ENCODE data around the gene RSPH6A.

RSPH6A gene

DNA sequence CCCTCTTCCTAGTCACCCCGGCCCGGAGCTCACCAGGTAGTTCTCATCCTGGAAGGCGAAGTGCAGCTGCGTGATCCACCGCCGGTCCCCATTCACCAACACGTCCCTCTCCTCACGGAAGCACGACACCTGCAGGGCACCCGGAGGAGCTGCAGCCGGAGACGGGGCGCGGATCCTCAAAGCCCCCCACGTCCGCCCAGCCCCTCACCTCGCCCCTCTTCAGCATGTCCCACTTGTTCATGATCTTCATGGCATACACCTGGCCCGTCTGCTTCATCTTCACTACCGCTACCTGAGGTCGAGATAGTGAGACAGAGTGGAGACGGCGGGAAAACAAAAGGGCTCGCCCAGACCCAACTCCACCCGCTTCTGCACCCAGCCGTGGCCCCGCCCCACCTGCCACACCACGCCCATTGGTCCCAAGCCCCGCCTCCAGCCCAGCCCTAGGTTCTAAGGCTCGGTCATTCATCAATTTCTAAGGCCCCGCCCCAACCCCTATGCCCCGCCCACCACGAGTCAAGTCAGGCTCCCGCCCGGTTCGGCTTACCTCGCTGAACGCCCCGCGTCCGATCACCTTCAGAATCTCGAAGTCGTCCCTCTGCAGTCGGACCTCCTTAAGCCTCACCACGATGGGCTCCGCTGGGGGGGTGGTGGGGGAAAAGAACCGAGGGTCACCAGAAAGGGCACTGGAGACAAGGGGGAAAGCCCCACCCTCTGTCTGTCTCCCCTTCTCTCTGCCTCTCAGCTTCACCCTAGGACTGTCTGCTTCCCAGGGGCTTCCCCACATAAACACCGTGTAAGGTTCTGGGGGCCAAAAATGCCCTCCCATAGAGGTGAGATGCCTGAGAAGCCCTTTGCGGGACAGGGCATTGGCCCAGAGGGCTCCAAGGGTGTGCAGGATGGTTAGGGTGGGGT is 35.6 kb downstream of the RSPH6A start:
- DNase-seq (ENCODE audit: low spot score): peak; percentile 95

DNA sequence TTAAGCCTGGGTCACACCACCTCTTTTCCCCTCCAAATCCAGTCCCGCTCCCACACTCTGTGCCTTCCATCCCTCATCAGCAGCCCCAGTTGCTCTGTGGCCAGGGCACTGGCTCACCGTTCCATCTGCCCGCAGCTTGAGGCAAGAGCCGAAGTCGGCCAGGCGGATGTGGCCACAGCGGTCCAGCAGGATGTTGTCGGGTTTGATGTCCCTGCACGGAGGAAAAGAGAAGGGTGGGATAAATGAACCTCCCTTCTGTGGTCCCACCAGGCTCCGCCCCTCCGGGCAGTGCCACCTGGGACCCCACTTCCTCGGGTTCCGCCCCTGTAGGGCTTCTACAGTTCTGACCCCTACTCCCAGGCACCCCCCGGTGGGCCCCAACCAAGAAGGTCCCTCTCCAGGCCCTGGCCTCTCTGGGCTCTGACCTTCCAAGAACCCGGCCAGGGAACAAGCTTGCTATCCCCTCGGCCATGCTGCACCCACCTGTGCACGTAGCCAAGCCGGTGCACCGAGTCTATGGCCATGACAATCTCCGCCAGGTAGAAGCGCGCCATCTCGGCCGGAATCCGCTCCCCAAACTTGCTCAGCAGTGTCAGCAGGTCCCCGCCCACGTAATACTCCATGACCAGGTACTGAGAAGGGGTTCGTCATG is 37.0 kb downstream of the RSPH6A start:
- no peak for DNase-seq (ENCODE audit: low spot score)

DNA sequence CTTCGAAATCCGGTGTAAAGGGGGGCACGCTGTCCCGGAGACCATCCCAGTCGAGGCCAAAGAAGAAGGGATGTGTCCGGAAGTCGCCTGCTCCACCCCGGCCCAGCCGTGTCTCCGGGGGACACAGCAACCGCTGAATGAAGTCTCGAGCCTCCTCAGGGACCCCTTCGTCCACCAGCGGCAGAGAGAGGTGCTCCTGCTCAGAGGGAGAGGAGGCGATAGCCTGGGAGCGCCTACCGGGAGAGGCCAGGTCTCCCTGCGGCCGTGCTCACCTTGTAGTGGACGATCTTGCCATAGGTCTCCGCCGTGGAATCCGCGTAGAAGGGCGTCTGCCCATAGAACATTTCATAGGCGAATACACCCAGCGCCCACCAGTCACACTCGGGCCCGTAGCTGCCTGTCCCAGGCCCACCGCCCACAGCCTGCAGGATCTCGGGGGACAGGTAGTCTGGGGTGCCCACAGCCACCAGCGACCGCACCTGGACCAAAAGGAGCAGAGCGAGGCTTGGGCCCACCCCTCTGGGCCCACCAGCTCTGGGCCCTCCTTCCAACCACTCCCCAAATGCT is 37.6 kb downstream of the RSPH6A start:
- DNase-seq (ENCODE audit: low spot score): no peak

GRCh38 chr19:45774765-45775164 is 40.3 kb downstream of the RSPH6A start:
- DNase-seq (ENCODE audit: low spot score): no peak

DNA sequence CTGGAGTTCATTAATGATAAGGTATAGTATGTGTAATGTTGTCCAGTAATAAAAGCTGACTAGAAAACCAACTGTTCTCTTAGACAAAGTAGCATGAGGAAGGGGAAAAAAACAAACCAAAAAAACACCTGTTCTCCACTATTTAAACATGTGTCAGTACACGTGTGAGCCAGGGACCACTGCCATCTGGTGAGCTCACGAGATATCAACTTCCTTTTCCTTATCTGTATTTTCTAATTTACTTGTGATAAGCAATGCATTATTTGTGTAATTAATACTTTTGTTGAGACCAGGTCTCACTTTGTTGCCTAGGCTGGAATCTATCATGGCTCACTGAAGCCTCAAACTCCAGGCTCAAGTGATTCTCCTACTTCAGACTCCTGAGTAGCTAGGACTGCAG is 41.7 kb downstream of the RSPH6A start:
- DNase-seq (ENCODE audit: low spot score): no peak

DNA sequence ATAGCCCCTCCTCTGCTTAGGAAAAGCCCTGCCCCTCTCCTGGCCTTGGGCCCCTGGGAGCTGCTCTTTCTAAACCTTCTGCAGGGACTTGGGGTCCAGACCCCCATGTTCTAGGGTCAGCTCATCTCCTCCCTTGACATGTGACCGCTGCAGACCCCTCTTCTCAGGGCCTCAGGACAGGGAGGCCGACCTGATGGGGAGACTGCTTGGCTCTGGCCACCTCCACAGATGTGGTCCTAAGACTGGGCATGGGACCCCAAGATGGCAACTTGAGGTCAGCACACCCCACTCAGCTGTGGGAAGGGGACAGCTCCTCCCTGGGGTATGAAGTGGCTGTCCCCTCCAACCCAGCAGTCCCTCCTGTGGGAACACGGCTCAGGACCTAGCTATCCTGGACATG is 42.2 kb downstream of the RSPH6A start:
- DNase-seq (ENCODE audit: low spot score): no peak

GRCh38 chr19:45772130-45772840 is 42.8 kb downstream of the RSPH6A start:
- no peak for DNase-seq (ENCODE audit: low spot score)

GRCh38 chr19:45771311-45771933 is 43.7 kb downstream of the RSPH6A start:
- no peak for DNase-seq (ENCODE audit: low spot score)

DNA sequence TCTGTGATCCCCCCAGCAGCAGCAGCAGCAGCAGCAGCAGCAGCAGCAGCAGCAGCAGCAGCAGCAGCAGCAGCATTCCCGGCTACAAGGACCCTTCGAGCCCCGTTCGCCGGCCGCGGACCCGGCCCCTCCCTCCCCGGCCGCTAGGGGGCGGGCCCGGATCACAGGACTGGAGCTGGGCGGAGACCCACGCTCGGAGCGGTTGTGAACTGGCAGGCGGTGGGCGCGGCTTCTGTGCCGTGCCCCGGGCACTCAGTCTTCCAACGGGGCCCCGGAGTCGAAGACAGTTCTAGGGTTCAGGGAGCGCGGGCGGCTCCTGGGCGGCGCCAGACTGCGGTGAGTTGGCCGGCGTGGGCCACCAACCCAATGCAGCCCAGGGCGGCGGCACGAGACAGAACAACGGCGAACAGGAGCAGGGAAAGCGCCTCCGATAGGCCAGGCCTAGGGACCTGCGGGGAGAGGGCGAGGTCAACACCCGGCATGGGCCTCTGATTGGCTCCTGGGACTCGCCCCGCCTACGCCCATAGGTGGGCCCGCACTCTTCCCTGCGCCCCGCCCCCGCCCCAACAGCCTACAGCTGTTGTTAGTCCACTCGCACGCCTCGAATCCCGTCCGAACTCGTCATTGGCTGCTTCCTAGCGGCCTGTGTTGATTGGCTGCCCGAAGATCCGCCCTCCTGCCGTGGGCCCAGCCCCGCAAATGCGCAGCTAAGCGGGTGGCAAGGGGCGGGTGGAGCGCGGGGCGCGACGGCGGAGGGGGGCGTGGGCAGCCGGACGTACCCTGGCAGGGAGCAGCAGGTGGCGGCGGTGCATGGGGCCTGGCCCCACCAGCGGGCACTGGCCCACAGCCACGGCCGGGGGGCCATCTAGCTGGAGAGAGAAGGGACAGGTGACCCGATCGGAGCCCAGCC is 44.7 kb downstream of the RSPH6A start:
- peak; percentile 90 for DNase-seq (ENCODE audit: low spot score)

GRCh38 chr19:45769821-45770191 is 45.3 kb downstream of the RSPH6A start:
- peak; percentile 32 for DNase-seq (ENCODE audit: low spot score)

DNA sequence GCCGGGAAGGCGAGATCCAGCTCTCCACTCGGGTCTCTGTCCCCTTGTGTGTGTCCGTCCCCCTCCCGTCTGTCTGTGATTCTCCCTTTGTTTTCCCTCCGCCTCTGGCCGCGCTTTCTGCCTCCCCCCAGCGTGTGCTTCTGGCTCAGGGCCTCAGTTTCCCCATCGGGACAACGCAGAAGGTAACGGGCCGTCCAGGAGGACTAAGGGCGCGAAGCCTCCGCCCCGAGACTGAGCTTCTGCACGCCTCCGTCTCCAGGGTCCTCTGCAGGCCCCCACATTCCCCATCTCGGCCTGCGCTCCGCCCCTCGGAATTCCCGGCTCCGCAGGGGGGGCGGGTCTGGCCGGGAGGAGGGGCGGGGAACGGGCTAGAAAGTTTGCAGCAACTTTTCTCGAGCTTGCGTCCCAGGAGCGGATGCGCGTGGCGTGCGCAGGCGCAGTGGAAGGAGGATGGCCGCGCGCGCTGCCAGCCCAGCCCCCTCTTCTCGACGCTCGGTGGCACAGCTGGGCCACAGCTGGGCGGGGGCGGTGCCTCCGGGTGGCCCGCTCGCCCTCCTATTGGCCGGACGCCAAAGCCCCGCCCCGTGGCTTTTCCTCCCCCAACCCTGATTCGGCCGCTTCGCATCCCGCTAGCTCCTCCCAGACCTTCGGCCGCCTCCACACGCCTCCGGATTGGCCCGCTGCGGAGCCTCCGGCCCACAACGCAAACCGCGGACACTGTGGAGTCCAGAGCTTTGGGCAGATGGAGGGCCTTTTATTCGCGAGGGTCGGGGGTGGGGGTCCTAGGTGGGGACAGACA is 45.9 kb downstream of the RSPH6A start, which contains the start of gene SIX5:
Gene SIX5 (minus strand): TSS at position 269 of the 799 bp plus-strand sequence. CDS start 408 bp downstream, outside the sequence.
- peak; percentile 97 for DNase-seq (ENCODE audit: low spot score)

- peak; percentile 27 for DNase-seq (ENCODE audit: low spot score)
Measured at GRCh38 chr19:45768655-45768983, 46.5 kb downstream of the RSPH6A start.

DNA sequence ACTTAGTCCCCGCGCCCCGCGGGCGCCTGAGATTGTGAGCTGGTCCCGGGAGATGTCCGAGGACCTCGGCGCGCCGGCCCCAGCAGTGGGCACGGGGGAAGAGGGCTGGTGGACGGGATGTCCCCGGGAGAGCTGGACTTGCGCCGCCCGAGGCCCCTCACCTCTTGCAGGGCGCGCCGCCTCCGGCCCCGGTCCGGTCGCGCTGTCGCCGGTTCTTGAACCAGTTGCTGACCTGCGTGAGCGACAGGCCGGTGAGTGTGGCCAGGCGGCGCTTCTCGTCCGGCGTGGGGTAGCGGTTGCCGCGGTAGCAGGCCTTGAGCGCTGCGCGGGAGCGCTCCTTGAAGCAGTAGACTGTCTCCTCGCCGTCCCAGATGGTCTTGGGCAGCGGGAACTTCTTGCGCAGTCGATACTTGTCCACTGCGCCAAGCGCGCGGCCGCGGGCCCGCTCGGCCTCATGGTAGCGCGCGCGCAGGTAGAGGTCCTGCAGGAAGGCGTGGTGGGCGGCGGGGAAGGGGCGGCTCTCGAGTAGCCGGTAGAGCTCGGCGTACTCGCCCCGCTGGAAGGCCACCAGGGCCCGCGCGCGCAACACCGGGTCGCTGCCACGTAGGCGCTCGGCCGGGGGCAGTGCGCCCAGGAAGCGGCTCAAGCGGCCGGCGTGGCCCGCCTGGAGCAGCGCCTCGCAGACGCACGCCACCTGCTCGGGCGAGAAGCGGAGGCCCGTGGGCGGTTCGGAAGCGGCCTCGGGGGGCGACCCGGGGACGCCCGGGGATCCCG is 47.0 kb downstream of the RSPH6A start:
- no peak for DNase-seq (ENCODE audit: low spot score)

- no peak for DNase-seq (ENCODE audit: low spot score)
Measured at GRCh38 chr19:45767410-45767880, 47.7 kb downstream of the RSPH6A start.

DNA sequence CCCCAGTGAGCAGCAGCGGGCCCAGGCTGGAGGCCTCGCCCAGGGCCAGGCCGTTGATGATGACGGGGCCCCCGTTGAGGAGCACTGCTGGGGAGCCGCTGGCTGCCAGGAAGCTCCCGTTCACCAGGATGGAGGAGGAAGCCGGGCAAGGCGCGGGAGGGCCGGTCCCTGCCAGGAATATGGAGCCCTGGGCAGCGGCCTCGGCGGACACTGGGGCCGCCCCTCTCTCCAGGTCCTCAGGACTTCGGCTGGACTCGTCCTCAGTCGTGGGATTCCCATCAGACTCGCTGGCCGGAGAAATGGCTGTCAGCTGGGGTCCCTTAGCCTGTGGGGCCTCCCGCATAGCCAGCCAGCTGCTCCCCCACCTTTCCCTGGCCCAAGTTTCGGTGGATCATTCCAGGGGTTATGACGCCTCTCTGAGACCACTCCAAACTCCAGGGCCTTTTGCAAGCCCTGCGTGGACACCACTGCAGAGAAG is 48.2 kb downstream of the RSPH6A start:
- no peak for DNase-seq (ENCODE audit: low spot score)

DNA sequence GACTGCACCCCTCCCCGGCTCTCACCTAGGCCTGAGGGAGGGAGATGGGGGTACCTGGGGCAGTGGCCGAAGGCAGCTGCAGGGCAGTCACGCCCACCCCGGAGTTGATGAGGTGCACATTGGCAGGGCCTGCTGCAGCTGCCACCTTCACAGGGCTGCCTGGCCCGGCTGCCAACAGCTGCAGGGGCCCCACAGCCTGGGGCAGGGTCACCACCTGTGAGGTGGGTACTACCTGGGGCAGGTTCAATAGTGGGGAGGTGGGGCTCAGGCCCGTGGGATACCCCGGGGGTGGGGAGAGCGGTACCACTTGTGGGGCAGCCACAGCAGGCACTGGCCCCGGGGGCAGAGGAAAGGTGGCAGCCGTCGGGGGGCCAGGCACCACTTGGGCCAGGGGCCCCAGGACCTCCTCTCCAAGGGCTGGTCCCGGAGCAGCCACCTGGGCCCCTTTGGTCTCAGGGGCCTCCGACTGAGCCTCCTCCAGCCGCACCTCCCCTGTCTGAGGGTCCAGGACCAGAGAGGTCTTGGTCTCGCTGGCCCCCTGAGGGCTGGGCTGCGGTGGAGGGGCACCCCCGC is 48.7 kb downstream of the RSPH6A start:
- DNase-seq (ENCODE audit: low spot score): no peak

- no peak for DNase-seq (ENCODE audit: low spot score)
Measured at GRCh38 chr19:45765702-45766295, 49.3 kb downstream of the RSPH6A start.

Data from activated CD4-positive, alpha-beta T cell treated with anti-CD3 and anti-CD28 coated beads, Interleukin-2, Interleukin-4, amounts not matched to agents 100 ng/mL and 50 ng/mL, durations not matched to agents 16 hours and 8 hours (primary cell).